ENCODE results near the gene SPATA13.
"Not testable (repeated sequence)": the region's sequence is repeated elsewhere in the genome, so short reads cannot be mapped to it uniquely, and the experiment has no call there.

Gene SPATA13

GRCh38 chr13:24160458-24161009, at the start of gene SPATA13:
TSS of gene SPATA13 (plus strand) at chr13:24160720. CDS start at chr13:24222930, 62,210 bp downstream.
- DNase-seq: peak; percentile 97

- no peak for DNase-seq
Observed at GRCh38 chr13:24112791-24113190, 47.7 kb upstream of the SPATA13 start.

- DNase-seq: no peak
Observed at GRCh38 chr13:24115671-24116070, 44.8 kb upstream of the SPATA13 start.

- DNase-seq: no peak
Observed at GRCh38 chr13:24116131-24116530, 44.4 kb upstream of the SPATA13 start.

- no peak for DNase-seq
Observed at GRCh38 chr13:24118576-24118975, 41.9 kb upstream of the SPATA13 start.

GRCh38 chr13:24119626-24120508, 40.7 kb upstream of the SPATA13 start:
- DNase-seq: no peak

GRCh38 chr13:24122045-24122444, 38.5 kb upstream of the SPATA13 start:
- DNase-seq: not testable (repeated sequence)

- DNase-seq: no peak
Observed at GRCh38 chr13:24122569-24122968, 38.0 kb upstream of the SPATA13 start.

- DNase-seq: no peak
Observed at GRCh38 chr13:24123761-24124160, 36.8 kb upstream of the SPATA13 start.

GRCh38 chr13:24124789-24125476, 35.6 kb upstream of the SPATA13 start:
- DNase-seq: no peak

GRCh38 chr13:24127116-24127631, 33.3 kb upstream of the SPATA13 start:
- DNase-seq: no peak

- no peak for DNase-seq
Observed at GRCh38 chr13:24128112-24128511, 32.4 kb upstream of the SPATA13 start.

GRCh38 chr13:24128962-24129361, 31.6 kb upstream of the SPATA13 start:
- no peak for DNase-seq

- no peak for DNase-seq
Observed at GRCh38 chr13:24129914-24130774, 30.4 kb upstream of the SPATA13 start.

- DNase-seq: no peak
Observed at GRCh38 chr13:24131749-24132148, 28.8 kb upstream of the SPATA13 start.

- no peak for DNase-seq
Observed at GRCh38 chr13:24133021-24133795, 27.3 kb upstream of the SPATA13 start.

GRCh38 chr13:24134231-24134630, 26.3 kb upstream of the SPATA13 start:
- no peak for DNase-seq

GRCh38 chr13:24134757-24135156, 25.8 kb upstream of the SPATA13 start:
- no peak for DNase-seq

- no peak for DNase-seq
Observed at GRCh38 chr13:24135674-24136300, 24.7 kb upstream of the SPATA13 start.

GRCh38 chr13:24138911-24139310, 21.6 kb upstream of the SPATA13 start:
- no peak for DNase-seq

- no peak for DNase-seq
Observed at GRCh38 chr13:24141333-24141910, 19.1 kb upstream of the SPATA13 start.
